GM10847 (cell line): ENCODE data around the gene SDSL.

ENCODE experiments used
- POLR2A ChIP-seq: IDR thresholded peaks from 2 replicates; pipeline ENCODE4 v1.6.1; 2011; ENCODE audit not compliant: insufficient read length; ENCODE audit errors: extremely low read depth

The SDSL gene

GRCh38 chr12:113391650-113392337 is 30.4 kb upstream of the SDSL start:
- TF ChIP-seq POLR2A: no peak

DNA sequence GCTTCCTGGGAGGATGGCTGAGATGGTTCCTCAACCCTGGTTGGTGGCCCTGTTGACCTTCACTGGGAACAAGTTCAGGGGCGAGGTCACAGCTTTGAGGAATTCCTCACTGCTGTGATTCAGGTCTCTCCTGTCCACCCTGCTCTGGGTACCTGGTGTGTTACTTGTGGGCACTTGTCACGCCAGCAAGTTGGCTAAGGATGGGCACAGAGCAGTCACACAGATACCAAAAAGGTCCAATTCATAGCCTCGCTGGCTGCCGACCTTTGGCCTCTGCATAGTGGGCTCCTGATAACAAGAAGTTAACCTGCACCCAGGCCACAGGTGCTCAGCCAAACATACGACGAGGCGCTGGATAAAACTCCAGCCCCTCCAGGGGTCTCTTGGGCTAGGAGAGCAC is 29.7 kb upstream of the SDSL start:
- TF ChIP-seq POLR2A: no peak

GRCh38 chr12:113392988-113393579 is 29.1 kb upstream of the SDSL start:
- no peak for TF ChIP-seq POLR2A

- TF ChIP-seq POLR2A: no peak
Observed at GRCh38 chr12:113393749-113394148, 28.4 kb upstream of the SDSL start.

GRCh38 chr12:113395119-113395518 is 27.1 kb upstream of the SDSL start:
- no peak for TF ChIP-seq POLR2A

DNA sequence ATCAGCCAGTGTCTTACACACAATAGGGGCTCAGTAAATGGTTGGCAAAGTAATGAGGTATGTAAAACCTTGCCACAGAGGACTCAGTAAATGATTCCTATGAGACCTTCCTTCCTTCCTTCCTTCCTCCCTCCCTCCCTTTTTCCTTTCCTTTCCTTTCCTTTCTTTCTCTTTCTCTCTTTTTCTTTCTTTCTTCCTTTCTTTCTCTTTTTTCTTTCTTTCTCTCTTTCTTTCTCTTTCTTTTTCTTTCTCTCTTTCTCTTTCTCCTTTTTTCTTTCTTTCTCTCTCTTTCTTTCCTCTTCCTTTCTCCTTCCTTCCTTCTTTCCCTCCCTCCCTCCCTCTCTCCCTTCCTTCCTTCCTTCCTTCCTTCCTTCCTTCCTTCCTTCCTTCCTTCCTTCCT is 26.0 kb upstream of the SDSL start:
- no peak for TF ChIP-seq POLR2A

- TF ChIP-seq POLR2A: no peak
Observed at GRCh38 chr12:113396828-113397496, 25.2 kb upstream of the SDSL start.

DNA sequence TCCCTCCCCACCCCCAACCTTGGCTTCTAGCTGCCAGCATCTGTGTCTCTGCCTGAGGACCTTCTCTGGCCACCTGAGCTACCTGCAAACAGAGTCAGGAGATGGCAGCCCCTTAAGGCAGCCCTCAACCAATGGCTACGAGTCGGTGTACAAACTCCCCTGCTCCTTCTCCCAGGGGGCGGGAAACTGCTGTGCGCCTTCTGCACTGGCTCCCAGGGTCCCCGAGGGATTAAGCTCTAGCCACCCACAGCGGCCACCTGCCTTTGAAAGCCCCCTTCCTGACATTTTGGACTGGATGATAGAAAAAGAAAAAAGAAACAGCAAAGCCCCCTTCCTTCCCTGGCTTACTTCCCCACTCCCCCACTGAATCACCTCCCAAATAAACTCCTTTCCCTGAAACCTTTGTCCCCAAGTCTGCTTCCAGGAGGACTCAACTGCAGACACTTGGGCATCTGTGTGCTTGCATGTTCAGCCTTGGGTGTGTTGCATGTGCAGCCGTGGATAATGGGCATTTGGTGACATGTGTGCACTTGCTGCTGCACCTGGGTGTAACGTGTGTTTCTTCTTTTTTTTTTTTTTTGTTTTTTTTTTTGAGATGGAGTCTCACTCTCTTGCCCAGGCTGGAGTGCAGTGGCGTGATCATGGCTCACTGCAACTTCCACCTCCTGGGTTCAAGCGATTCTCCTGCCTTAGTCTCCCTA is 24.5 kb upstream of the SDSL start:
- TF ChIP-seq POLR2A: no peak

- TF ChIP-seq POLR2A: no peak
Observed at GRCh38 chr12:113398346-113399290, 23.6 kb upstream of the SDSL start.

DNA sequence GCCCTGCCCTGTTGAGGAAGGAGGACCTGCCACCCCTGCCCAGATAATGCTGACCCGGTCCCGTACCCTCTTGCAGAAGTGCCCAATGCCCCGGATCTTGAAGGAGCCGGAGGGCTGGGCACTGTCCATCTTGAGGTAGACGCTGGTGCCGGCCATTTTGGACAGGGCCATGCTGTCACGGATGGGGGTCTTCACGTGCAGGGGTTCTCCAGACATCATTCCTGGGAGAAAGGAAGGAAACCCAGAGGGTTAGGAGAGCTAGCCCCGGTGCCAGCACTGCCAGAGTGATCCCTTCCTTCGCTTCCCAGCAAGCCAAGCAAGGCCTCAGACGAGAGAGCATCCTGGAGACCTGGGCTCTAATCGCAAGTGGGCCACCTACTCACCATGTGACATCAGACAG is 22.7 kb upstream of the SDSL start:
- TF ChIP-seq POLR2A: no peak

DNA sequence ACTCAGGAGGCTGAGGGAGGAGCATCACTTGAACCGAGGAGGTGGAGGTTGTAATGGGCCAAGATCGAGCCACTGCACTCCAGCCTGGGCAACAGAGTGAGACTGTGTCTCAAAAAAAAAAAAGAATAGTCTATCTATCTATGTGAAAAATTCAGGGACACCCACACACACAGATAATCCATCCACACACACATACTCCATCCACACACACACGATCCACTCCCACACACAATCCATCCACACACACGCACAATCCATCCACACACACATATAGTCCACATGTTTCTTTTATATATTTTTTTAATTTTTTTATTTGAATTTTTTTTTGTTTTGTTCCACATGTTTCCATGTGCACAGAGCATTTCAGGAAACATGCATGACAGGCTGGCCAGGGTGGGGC is 21.8 kb upstream of the SDSL start:
- no peak for TF ChIP-seq POLR2A

- no peak for TF ChIP-seq POLR2A
Observed at GRCh38 chr12:113401066-113402000, 20.8 kb upstream of the SDSL start.

GRCh38 chr12:113402586-113403260 is 19.5 kb upstream of the SDSL start:
- TF ChIP-seq POLR2A: no peak
